ENCODE results near the gene HBS1L.
A peak's percentile ranks its signal among the peaks of the same experiment; 100 is the strongest.

Gene HBS1L

GRCh38 chr6:135054226-135054568, 425 bp downstream of the HBS1L start:
- ATAC-seq (ENCODE audit: insufficient read depth, low read depth), result peak; percentile 15
- H3K4me2 ChIP-seq (ENCODE audit: insufficient read depth, low read length), result peak overlapping the region; percentile 82

GRCh38 chr6:135053406-135053805, 1.2 kb downstream of the HBS1L start:
- H4K20me1 ChIP-seq (ENCODE audit: insufficient read depth, low read length), result peaks cover 40% of the 10 kb centered on the region
- no peaks in the 10 kb centered on the region for H3K9me3 ChIP-seq (ENCODE audit: insufficient read depth, low read length, severe bottlenecking)
- H2AFZ ChIP-seq (ENCODE audit: low read depth, low read length), result no peak overlapping the region
- peak overlapping the region; percentile 82 for H3K4me2 ChIP-seq (ENCODE audit: insufficient read depth, low read length)
- TF ChIP-seq EZH2 (IDR thresholded peaks at IDR 0.05; ENCODE audit: borderline replicate concordance, low read depth, low read length, severe bottlenecking) (no peak), CTCF (IDR thresholded peaks at IDR 0.05; ENCODE audit: borderline replicate concordance, extremely low read depth, low read length, poor library complexity, severe bottlenecking) (no peak)
- ATAC-seq (ENCODE audit: insufficient read depth, low read depth), result no peak
- no peaks in the 10 kb centered on the region for H3K27me3 ChIP-seq (ENCODE audit: insufficient read depth, low read length, poor library complexity)
- no peak for DNase-seq
- H3K27ac ChIP-seq (ENCODE audit: low read length), result peak overlapping the region; percentile 23; the same call in 1 of the 2 replicates
- H3K4me3 ChIP-seq (ENCODE audit: low read depth in 1 of 2, low read length in 2 of 2), result peak overlapping the region; percentile 67 to 79; a peak in 3 of 4 replicates
- peaks cover 71% of the 10 kb centered on the region for H3K79me2 ChIP-seq (ENCODE audit: insufficient read depth, low read length)
- H3K4me1 ChIP-seq (ENCODE audit: insufficient read depth, low read length), result peaks cover 66% of the 10 kb centered on the region
- H3K9ac ChIP-seq (ENCODE audit: low read depth, low read length), result peak overlapping the region; percentile 75
- peaks cover 31% of the 10 kb centered on the region for H3K36me3 ChIP-seq (ENCODE audit: insufficient read depth, low read length)

More at GRCh38 chr6:135054226-135054568, 425 bp downstream of the HBS1L start:
- Histone ChIP-seq H3K4me3 (ENCODE audit: low read depth in 1 of 2, low read length in 2 of 2) (peak overlapping the region; percentile 67 to 79), H3K79me2 (ENCODE audit: insufficient read depth, low read length) (peaks cover 63% of the 10 kb centered on the region), H3K4me1 (ENCODE audit: insufficient read depth, low read length) (peaks cover 58% of the 10 kb centered on the region), H3K27me3 (ENCODE audit: insufficient read depth, low read length, poor library complexity) (no peaks in the 10 kb centered on the region), H3K9ac (ENCODE audit: low read depth, low read length) (peak overlapping the region; percentile 75), H4K20me1 (ENCODE audit: insufficient read depth, low read length) (peaks cover 36% of the 10 kb centered on the region), H3K36me3 (ENCODE audit: insufficient read depth, low read length) (peaks cover 23% of the 10 kb centered on the region), H3K27ac (ENCODE audit: low read length) (peak overlapping the region; percentile 86), H2AFZ (ENCODE audit: low read depth, low read length) (peak overlapping the region; percentile 69), H3K9me3 (ENCODE audit: insufficient read depth, low read length, severe bottlenecking) (no peaks in the 10 kb centered on the region)
- TF ChIP-seq EZH2 (IDR thresholded peaks at IDR 0.05; ENCODE audit: borderline replicate concordance, low read depth, low read length, severe bottlenecking), result no peak
- TF ChIP-seq CTCF (IDR thresholded peaks at IDR 0.05; ENCODE audit: borderline replicate concordance, extremely low read depth, low read length, poor library complexity, severe bottlenecking), result no peak
- no peak for DNase-seq

DNA sequence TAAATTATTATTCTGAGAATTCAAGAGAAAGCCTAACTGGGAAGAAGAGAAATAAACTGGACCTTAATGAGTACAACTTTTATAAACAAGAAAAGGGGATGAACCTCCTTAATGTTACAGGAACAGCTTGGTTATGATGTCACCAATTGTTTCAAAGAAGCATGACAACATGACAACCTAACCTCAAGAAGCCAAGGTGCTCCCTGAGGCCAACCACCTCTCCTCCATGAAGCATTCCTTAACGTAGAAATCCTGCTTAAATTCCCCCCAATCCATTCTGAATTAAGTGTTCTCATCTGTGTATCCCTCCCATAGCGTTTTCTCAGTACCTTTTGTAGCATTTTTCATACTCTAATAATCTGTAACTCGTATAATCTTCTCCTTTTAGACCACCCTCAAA, 1.7 kb downstream of the HBS1L start:
- H3K9ac ChIP-seq (ENCODE audit: low read depth, low read length), result peak overlapping the region; percentile 75
- ATAC-seq (ENCODE audit: insufficient read depth, low read depth), result no peak

More for the DNA sequence above, 1.7 kb downstream of the HBS1L start:
- Histone ChIP-seq H3K27me3 (ENCODE audit: insufficient read depth, low read length, poor library complexity) (no peaks in the 10 kb centered on the region), H3K36me3 (ENCODE audit: insufficient read depth, low read length) (peaks cover 35% of the 10 kb centered on the region), H3K9me3 (ENCODE audit: insufficient read depth, low read length, severe bottlenecking) (no peaks in the 10 kb centered on the region), H3K27ac (ENCODE audit: low read length) (0 out of 2 replicates have a peak overlapping the region, but pooled peaks have one; percentile 33), H3K4me2 (ENCODE audit: insufficient read depth, low read length) (peak overlapping the region; percentile 82), H3K4me3 (ENCODE audit: low read depth in 1 of 2, low read length in 2 of 2) (peak overlapping the region; percentile 67 to 79; a peak in 3 of 4 replicates), H3K4me1 (ENCODE audit: insufficient read depth, low read length) (peaks cover 71% of the 10 kb centered on the region), H3K79me2 (ENCODE audit: insufficient read depth, low read length) (peaks cover 75% of the 10 kb centered on the region), H4K20me1 (ENCODE audit: insufficient read depth, low read length) (peaks cover 45% of the 10 kb centered on the region), H2AFZ (ENCODE audit: low read depth, low read length) (no peak overlapping the region)
- no peak for DNase-seq
- no peak for TF ChIP-seq CTCF (IDR thresholded peaks at IDR 0.05; ENCODE audit: borderline replicate concordance, extremely low read depth, low read length, poor library complexity, severe bottlenecking)
- TF ChIP-seq EZH2 (IDR thresholded peaks at IDR 0.05; ENCODE audit: borderline replicate concordance, low read depth, low read length, severe bottlenecking), result no peak

All from DND-41 (cell line).